ENCODE data around the gene RMP24.

GRCh38 chr18:36006997-36007396 is 34.5 kb downstream of the RMP24 start:
- TF ChIP-seq CTCF (IDR thresholded peaks at IDR 0.05; ENCODE audit: low read length) (no peak), EZH2 (IDR thresholded peaks at IDR 0.05; ENCODE audit: borderline replicate concordance, low read length) (no peak)
